PC-9 (cell line): ENCODE measurements around the gene MARCHF6. TPM values are rescaled to one million over a fixed set of nuclear protein-coding genes. Genes with fewer than 3 reads are reported as not detected.

Experiments
- BruUV-seq: library from RNA; stranded (reverse); fragments of 400-500 nt; replicated peaks from 2 replicates; lab custom pipeline; 2021; lab: Mats Ljungman, UMichigan
- CTCF ChIA-PET: fragments of 300-600 bp; sonication (Branson Sonifier 250); formaldehyde crosslinking; loops from one replicate; lab custom pipeline; 2022; ENCODE audit warnings: antibody characterized with exemption; lab: Charles Lee
- POLR2A ChIA-PET: fragments of 300-600 bp; sonication (Branson Sonifier 250); formaldehyde crosslinking; loops from one replicate; lab custom pipeline; 2022; ENCODE audit warnings: antibody characterized with exemption; ENCODE audit not compliant: unreplicated experiment; lab: Charles Lee
- DNase-seq, 2 experiments: peaks; one replicate each; pipeline versions ENCODE4 v3.0.0 to v3.0.0-alpha.2; 2015 to 2022; ENCODE audit warnings: mixed read lengths in 1 of 2
- H2AFZ ChIP-seq: fragments of 200-600 bp; sonication (generic); 2 replicates; pipeline ENCODE4 v1.8.1; 2017; ENCODE audit warnings: antibody characterized with exemption
- H3F3A ChIP-seq: fragments of 200-600 bp; sonication (generic); 2 replicates; pipeline ENCODE4 v1.8.1; 2017; ENCODE audit warnings: antibody characterized with exemption, mild to moderate bottlenecking, low read depth; ENCODE audit not compliant: insufficient read depth
- H3K27ac ChIP-seq: fragments of 200-600 bp; sonication (generic); 2 replicates; pipeline ENCODE4 v1.6.1; 2016; ENCODE audit warnings: mixed run types
- H3K27me3 ChIP-seq: fragments of 200-600 bp; sonication (generic); 2 replicates; pipeline ENCODE4 v1.6.1; 2016; ENCODE audit warnings: low read depth, mixed run types; ENCODE audit not compliant: insufficient read depth
- H3K36me3 ChIP-seq: fragments of 200-600 bp; sonication (generic); 2 replicates; pipeline ENCODE4 v1.6.1; 2016; ENCODE audit warnings: low read depth, mixed run types
- H3K4me1 ChIP-seq: fragments of 200-600 bp; sonication (generic); replicated peaks from 2 replicates; pipeline ENCODE4 v1.6.1; 2016; ENCODE audit warnings: mixed run types; ENCODE audit not compliant: insufficient read depth
- H3K4me2 ChIP-seq: fragments of 200-600 bp; sonication (generic); 2 replicates; pipeline ENCODE4 v1.6.1; 2017; ENCODE audit warnings: mixed run types
- H3K4me3 ChIP-seq: fragments of 200-600 bp; sonication (generic); 2 replicates; pipeline ENCODE4 v1.6.1; 2016; ENCODE audit warnings: mixed run types
- H3K79me2 ChIP-seq: fragments of 200-600 bp; sonication (generic); 2 replicates; pipeline ENCODE4 v1.6.1; 2017; ENCODE audit warnings: low read depth, mixed run types
- H3K9me2 ChIP-seq: fragments of 200-600 bp; sonication (generic); 2 replicates; pipeline ENCODE4 v1.8.1; 2017; ENCODE audit warnings: mild to moderate bottlenecking; ENCODE audit not compliant: insufficient read depth
- H3K9me3 ChIP-seq: fragments of 200-600 bp; sonication (generic); 2 replicates; pipeline ENCODE4 v1.8.1; 2016; ENCODE audit warnings: low read depth; ENCODE audit not compliant: insufficient read depth
- H4K20me1 ChIP-seq: fragments of 200-600 bp; sonication (generic); 2 replicates; pipeline ENCODE4 v1.8.1; 2017; ENCODE audit not compliant: insufficient read depth
- CTCF ChIP-seq: fragments of 200-600 bp; sonication (generic); conservative IDR thresholded peaks from 2 replicates; pipeline ENCODE4 v1.6.1; 2017; ENCODE audit warnings: mixed run types, antibody characterized with exemption, mild to moderate bottlenecking, moderate library complexity
- EZH2 ChIP-seq: fragments of 200-600 bp; sonication (generic); IDR thresholded peaks from 2 replicates; pipeline ENCODE4 v1.8.0; 2017; ENCODE audit warnings: antibody characterized with exemption, low read depth
- intact Hi-C: fragments of 100-400 bp; cut with micrococcal nuclease; formaldehyde crosslinking; loops from one replicate; pipeline ENCODE4 v1.10.0; 2022; ENCODE audit not compliant: unreplicated experiment
- total RNA-seq: library from RNA; stranded (reverse); gene quantifications from 2 replicates; pipeline ENCODE4 v1.2.3, GENCODE V29; 2021

The MARCHF6 gene
- total RNA-seq, 1 experiment from 2014 or later: 364 TPM

GRCh38 chr5:10400411-10400810, 46.9 kb downstream of the MARCHF6 start:
- H3K4me2 ChIP-seq: no peak overlapping the region
- no peak for DNase-seq
- TF ChIP-seq EZH2 (no peak), CTCF (no peak)
- no peak overlapping the region for H3K27ac ChIP-seq
- no peaks in the 10 kb centered on the region for H3K9me3 ChIP-seq
- ChIA-PET CTCF (no interaction called here), POLR2A (no interaction called here)
- H2AFZ ChIP-seq: no peak overlapping the region
- no peaks in the 10 kb centered on the region for H3K79me2 ChIP-seq
- H3F3A ChIP-seq: peaks cover 25% of the 10 kb centered on the region
- no peaks in the 10 kb centered on the region for H3K4me1 ChIP-seq
- H3K27me3 ChIP-seq: no peaks in the 10 kb centered on the region
- no TSS peak for BruUV-seq
- peaks cover 3% of the 10 kb centered on the region; the same call in 1 of the 2 replicates for H4K20me1 ChIP-seq
- no peak overlapping the region for H3K4me3 ChIP-seq
- H3K36me3 ChIP-seq: peaks cover 56% of the 10 kb centered on the region
- intact Hi-C loops: no loop called here
- no peaks in the 10 kb centered on the region; the same call in 1 of the 2 replicates for H3K9me2 ChIP-seq

DNA sequence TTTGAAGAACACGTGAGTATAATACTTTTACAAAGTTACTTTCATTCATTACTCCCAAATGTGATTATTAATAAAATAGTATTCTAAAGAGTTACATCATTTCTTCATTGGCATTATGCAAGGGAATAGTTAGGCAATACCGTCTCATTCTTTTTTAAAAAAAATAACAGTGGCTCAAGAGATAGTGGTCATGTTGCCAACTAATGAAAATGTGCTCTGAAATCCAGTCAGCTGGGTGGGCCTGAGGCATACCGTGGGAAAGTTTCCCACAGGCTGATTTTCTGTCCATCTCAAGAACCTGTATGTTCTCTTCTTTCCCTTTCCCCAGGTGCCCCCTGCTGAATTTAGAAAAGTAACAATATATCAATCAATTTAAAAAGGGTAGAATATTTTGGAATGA, 47.3 kb downstream of the MARCHF6 start:
- Histone ChIP-seq H3K9me2 (no peaks in the 10 kb centered on the region; the same call in 1 of the 2 replicates), H3K36me3 (peaks cover 56% of the 10 kb centered on the region), H3K79me2 (no peaks in the 10 kb centered on the region), H3F3A (peaks cover 28% of the 10 kb centered on the region), H4K20me1 (peaks cover 3% of the 10 kb centered on the region; the same call in 1 of the 2 replicates), H2AFZ (no peak overlapping the region), H3K4me3 (no peak overlapping the region), H3K27ac (no peak overlapping the region), H3K4me2 (no peak overlapping the region), H3K4me1 (no peaks in the 10 kb centered on the region), H3K27me3 (no peaks in the 10 kb centered on the region), H3K9me3 (no peaks in the 10 kb centered on the region)
- DNase-seq: no peak
- ChIA-PET CTCF (no interaction called here), POLR2A (no interaction called here)
- intact Hi-C loops: loop anchor here (1.0 kb wide), 1 partner anchor 117 kb away; no protein-coding TSS in a partner anchor
- no peak for TF ChIP-seq CTCF
- no peak for TF ChIP-seq EZH2
- no TSS peak for BruUV-seq

DNA sequence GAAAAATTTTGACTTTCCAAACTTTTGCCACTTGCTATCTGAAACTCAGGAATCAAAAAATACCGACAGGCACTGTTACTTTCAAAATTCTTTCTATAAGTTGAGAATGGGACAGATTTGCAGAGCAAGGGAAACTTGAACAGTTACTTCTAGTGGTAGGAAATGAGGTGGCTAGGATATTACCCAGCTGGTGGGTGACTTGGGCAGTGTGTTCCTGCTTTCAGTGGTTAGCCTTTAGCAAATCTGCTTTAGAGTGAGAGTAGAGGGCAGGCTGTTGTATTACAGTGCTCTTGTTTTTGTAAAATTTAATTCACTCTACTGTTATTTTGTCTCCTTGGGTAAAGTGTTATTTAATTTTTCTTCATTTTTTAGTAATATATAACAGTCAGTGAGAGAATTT, 48.0 kb downstream of the MARCHF6 start:
- CTCF ChIA-PET: no interaction called here
- DNase-seq: no peak

More for the DNA sequence above, 48.0 kb downstream of the MARCHF6 start:
- no peaks in the 10 kb centered on the region for H3K27me3 ChIP-seq
- H3K4me2 ChIP-seq: no peak overlapping the region
- POLR2A ChIA-PET: no interaction called here
- no peak overlapping the region for H2AFZ ChIP-seq
- no peaks in the 10 kb centered on the region for H3K4me1 ChIP-seq
- H3K4me3 ChIP-seq: no peak overlapping the region
- peaks cover 3% of the 10 kb centered on the region; the same call in 1 of the 2 replicates for H4K20me1 ChIP-seq
- peaks cover 54% of the 10 kb centered on the region for H3K36me3 ChIP-seq
- peaks cover 31% of the 10 kb centered on the region for H3F3A ChIP-seq
- H3K9me2 ChIP-seq: no peaks in the 10 kb centered on the region; the same call in 1 of the 2 replicates
- intact Hi-C loops: loop anchor here (1.0 kb wide), 1 partner anchor 117 kb away; no protein-coding TSS in a partner anchor
- BruUV-seq: no TSS peak
- no peak overlapping the region for H3K27ac ChIP-seq
- H3K9me3 ChIP-seq: no peaks in the 10 kb centered on the region
- no peaks in the 10 kb centered on the region for H3K79me2 ChIP-seq
- TF ChIP-seq CTCF (no peak), EZH2 (no peak)

Other genes with a start within 250 kb of the MARCHF6 start
- 36.4 and 51.4 TPM in 2 replicates for gene ATPSCKMT, start 103.8 kb upstream of the MARCHF6 start, total RNA-seq
- gene CCT5, start 103.4 kb upstream of the MARCHF6 start, total RNA-seq: 658 and 831 TPM in 2 replicates
- gene CMBL, start 45.8 kb upstream of the MARCHF6 start, total RNA-seq: 286 and 294 TPM in 2 replicates
- 7.1 and 10.3 TPM in 2 replicates for gene ROPN1L, start 88.2 kb downstream of the MARCHF6 start, total RNA-seq
- 32.1 and 37.4 TPM in 2 replicates for gene ANKRD33B, start 210.4 kb downstream of the MARCHF6 start, total RNA-seq